GM19455 (cell line): ENCODE data around the gene GRIA3.

Experiments
- ATAC-seq: cut with Tn5 transposase; IDR thresholded peaks from one replicate; pipeline ENCODE4 v1.9.1; 2021; ENCODE audit not compliant: unreplicated experiment

GRIA3 gene

DNA sequence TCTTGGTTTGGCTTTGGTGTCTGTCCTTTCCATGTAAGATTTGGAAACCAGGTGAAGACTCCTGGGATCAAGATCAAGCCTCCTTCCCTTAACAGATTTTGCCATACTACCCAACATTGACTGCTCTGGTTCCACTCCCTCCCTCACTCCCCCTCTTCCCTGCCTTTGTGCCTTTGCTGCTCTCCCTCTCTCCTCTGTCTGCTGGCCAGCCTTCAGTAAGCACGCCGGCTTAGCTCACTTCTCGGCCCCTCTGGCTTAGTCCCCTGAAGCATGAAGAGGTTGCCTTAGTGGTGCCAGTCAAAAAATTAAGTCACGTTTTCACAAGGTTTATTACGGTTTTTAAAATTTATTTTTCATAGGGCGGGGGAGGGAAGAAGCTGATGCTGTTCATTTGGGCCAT is 6.0 kb downstream of the GRIA3 start:
- ATAC-seq = no peak

DNA sequence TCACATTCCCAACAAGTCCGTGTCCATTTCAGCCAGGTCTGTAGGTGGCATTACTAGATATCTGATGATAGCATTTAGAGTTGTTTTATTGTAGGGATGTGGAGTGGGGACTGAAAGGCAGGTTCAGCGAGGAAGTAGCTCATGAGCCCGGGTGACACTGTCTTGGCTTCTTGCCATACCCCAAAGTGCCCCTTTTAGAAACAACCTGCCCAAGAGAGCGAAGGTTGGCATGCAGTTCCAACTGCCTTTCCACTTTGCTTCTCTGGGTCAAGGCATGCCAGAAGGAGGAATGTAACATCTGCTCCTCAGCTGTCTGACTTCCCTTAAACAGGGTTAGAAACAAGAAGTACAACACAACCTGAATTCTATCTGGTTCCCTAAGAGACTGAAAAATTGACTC is 9.0 kb downstream of the GRIA3 start:
- ATAC-seq = no peak

GRCh38 chrX:123199338-123199737 is 15.3 kb downstream of the GRIA3 start:
- no peak for ATAC-seq

- ATAC-seq = no peak
Observed at GRCh38 chrX:123201720-123202119, 17.6 kb downstream of the GRIA3 start.

DNA sequence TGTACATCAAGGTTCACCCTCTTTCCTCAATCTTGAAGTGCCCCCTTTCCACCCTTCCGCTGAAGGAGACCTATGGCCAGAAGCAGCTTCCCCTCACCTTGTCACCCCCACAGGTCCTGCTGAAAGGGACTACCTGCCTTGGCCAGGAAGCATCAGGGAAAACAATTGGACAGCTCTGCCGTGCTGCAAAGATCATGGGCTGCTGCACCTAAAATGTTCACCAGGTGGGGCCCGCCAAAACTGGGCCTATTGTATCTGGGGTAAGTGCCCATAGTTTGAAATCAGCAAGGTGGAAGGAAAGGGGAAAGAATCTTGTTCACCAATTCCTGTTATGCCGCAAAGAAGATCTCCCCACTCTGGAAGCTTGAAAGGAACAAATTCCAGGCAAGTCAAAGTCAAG is 18.4 kb downstream of the GRIA3 start:
- ATAC-seq = no peak

DNA sequence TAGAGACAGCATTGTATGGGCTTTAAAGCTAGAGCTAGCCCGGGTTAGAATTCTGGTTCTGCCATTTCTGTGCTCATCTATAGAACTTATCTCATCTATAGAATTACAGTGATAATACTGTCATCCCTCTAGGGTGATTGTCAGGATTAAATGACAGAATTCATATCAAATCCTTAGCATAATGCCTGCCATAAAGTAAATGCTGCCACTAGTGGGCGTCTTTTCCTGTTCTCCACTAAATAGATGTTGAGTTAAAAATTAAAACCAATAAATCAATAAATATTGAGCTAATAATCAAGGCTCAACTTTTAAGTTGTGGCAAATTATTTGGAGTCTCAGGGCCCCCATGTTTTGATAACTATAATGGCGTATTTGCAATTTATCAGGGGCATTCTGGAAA is 19.7 kb downstream of the GRIA3 start:
- ATAC-seq = no peak

DNA sequence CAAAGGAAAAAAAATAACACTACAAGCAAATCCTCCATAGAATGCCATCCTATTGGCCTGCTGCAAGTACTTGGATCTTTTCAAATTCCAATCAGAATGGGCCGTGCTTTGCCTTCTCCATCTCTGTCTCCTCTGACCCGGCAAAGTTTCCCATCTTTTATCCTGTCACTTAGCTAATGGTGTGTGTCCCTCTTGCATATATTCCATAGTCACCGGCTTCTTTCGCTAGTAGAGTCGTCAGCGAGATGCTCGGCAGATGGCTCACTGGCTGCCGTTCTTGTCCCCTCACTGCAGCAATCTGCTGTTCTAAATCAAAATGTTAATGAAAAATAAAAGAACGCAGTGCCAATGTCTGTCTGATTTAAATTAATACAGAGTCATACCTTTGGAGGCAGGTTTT is 22.1 kb downstream of the GRIA3 start:
- ATAC-seq = no peak

DNA sequence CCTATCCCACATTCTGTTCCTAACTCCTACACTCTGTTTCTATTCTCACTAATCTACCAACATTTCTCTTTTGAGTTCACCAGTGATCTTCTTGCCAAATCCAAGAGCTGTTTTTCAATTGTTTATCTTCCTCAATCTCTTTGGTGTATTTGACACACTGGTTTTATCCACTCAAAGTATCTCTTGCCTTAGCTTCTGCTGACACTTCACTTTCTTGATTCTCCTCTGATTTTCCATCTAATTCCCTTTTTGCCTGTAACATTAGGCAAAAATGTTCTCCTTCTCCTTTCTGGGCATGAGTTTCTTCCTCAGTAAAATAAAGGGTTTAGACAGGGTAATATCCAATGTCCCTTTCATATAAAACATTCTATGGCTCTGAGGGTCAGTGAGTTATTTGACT is 26.2 kb downstream of the GRIA3 start:
- ATAC-seq = no peak

GRCh38 chrX:123215397-123216089 is 31.5 kb downstream of the GRIA3 start:
- ATAC-seq = no peak

- no peak for ATAC-seq
Observed at GRCh38 chrX:123217077-123217476, 33.0 kb downstream of the GRIA3 start.

GRCh38 chrX:123217728-123218127 is 33.6 kb downstream of the GRIA3 start:
- ATAC-seq = no peak

DNA sequence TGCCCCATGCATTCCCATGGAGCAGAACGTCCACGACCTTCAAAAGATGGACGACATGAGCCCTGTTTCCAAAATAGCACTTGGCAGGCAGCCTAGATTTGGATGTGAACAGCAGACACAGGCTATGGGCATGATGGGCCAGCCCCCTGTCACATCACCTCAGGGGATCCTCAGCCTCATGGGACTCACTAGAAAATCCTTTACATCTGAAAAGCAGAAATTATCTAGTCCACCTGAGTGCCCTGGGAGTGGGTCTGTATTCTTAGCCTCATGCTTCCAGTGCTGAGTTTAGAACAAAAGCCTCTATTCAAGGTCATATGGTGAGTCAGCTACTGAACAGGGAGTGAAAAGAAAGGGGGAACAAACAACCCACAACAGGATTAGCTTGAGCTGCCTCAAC is 35.8 kb downstream of the GRIA3 start:
- ATAC-seq = no peak

- no peak for ATAC-seq
Observed at GRCh38 chrX:123222920-123223319, 38.8 kb downstream of the GRIA3 start.

DNA sequence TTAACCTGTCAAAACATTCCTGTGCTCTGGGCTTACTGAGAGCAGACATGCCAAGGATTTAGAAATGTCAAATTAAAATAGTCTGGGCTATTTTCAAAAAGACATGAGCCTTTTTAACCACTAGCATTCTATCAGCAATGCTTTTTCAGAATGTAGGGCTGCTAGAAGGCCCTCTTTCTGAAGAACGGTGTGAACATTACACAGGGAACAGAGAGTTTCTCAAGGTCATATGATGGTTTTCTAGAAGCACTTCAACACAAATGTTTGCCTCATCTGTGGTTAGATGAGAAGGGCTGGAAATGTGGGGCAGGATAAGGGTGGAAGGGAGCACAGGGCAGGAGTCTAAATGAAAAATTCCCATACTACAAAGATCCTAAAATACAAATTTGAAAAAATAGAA is 39.3 kb downstream of the GRIA3 start:
- no peak for ATAC-seq

DNA sequence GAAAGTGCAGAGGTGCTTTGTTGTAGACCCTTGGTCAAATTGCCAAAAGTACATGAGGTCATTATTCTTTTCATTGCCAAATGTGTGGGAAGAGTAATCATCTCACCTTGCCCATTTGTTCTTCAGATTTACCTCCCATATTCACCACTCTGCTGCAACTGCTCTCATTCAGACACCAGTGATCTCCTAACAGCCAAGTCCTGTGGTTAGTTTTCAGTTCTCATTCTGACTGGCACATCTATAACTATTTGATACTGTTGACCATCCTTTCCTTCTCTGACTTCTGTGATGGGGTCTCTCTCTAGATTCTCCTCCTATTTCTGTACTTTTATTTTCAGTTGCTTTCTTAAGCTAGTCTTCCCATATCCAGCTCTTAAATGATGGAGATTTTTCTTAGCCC is 39.8 kb downstream of the GRIA3 start:
- ATAC-seq = peak; percentile 94

DNA sequence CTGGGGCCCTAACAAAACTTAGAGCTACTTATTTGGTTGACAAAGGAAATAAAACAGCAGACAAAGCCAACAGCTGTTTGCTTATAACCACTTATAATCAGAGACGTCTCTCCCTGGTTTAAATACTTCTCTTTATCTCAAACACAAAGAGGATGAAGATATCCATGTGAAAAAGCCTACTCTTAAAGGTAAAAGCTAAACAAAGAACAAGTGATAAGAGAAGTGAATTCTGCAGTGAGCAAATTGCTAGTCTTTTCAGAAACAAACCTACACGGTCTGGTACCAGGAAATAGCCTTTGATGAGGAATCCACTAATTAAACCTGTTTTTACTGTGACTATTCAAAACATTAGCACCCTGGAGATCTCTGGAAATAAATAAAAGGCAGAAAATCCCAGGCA is 46.7 kb downstream of the GRIA3 start:
- ATAC-seq = no peak

- no peak for ATAC-seq
Observed at GRCh38 chrX:123236859-123237258, 52.8 kb downstream of the GRIA3 start.

DNA sequence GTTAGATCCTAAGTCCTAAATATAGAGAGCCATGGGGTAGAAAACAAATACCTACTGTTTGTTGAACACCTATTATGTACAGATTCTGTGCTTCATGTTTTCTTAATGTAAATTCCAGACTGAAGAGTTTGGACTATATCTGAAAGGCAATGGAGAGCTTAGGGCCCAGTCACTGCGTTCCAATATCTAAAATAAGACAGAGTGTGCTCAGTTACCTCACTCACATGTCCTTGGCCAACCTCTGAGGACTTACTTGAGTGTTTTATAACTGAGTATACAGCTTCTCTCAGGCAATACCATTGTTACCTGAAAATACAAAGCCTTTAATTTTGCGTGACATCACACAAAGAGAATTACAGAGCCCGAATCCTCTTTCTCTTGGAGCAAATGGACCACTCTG is 53.2 kb downstream of the GRIA3 start:
- no peak for ATAC-seq

DNA sequence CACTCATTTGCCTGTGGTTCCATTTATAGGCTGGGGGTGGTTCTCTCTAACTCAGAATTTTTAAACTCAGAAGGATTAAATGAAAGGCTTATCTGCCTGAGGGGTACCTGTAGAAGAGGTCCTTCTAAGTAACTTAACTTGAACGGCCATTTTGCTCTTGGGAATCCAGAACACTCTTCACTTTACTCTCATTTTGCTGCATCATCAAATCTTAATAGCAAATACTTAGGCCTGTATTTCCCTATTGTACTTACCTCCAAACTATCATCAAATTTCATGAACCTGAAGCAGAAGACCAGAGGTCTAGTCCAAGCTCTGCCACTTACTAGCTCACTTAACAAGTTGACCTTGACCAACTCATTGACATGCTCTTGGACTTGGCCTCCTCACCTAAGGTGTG is 70.4 kb downstream of the GRIA3 start:
- ATAC-seq = no peak

GRCh38 chrX:123256378-123256777 is 72.3 kb downstream of the GRIA3 start:
- no peak for ATAC-seq

DNA sequence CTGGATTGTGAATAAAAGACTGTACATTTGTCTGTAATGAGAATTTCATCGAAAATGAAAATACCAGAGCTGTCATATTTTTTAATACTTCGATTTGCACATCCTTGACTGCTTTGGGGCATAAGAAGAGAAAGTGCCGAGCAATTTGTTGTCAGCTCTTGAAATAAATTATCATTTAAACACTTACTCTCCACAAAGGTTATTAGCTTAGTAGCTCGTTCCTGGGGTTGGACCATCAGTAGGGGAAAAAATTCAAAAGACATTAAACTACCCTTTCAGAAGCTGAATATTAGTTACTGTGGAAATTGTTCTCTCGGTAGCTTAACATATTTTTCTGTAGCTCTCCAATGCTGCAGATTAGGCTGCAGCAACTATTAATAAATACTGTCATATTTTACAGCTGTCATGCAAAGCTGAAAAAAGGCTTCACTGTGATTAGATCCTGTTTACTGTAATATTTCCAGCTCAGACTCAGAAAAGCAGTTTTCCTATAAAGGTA is 76.9 kb downstream of the GRIA3 start:
- ATAC-seq = no peak

GRCh38 chrX:123263270-123263669 is 79.2 kb downstream of the GRIA3 start:
- no peak for ATAC-seq

DNA sequence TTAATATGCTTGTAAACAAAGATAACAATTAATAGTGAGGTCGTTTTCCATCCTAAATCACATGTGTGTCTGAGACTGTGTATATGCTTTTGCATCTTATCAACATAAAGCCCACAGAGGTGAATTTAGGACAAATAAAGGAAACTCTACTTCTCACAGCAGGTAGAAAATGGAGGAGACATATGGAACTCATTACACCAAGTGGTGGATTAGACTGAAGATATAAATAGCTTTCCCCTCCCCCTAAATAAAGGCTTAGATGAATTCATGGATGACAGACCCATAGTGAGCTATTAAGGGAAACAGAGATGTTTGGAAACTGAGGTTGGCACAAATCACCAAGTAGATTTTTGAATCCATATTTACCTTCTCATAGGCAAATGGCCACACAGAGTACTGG is 79.7 kb downstream of the GRIA3 start:
- no peak for ATAC-seq
